Measurements from ENCODE around the gene OGFOD3.

GRCh38 chr17:82380860-82381702 is 37.3 kb downstream of the OGFOD3 start:
- TF ChIP-seq EZH2 (IDR thresholded peaks at IDR 0.05; ENCODE audit: low read depth, unreplicated experiment) (no peak), CTCF (conservative IDR thresholded peaks at IDR 0.05; ENCODE audit: low read depth in 2 of 2) (no peak), POLR2AphosphoS5 (IDR thresholded peaks at IDR 0.05; ENCODE audit: low read depth) (no peak), EZH2phosphoT487 (IDR thresholded peaks at IDR 0.05; ENCODE audit: unreplicated experiment) (no peak), JUNB (IDR thresholded peaks at IDR 0.05; ENCODE audit: unreplicated experiment) (no peak), CREB1 (CRISPR knock-in tag; IDR thresholded peaks at IDR 0.05; ENCODE audit: low read depth) (no peak), REST (IDR thresholded peaks at IDR 0.05; ENCODE audit: unreplicated experiment) (no peak), ZNF331 (CRISPR knock-in tag; IDR thresholded peaks at IDR 0.05; ENCODE audit: low read depth) (no peak), STAT1 (IDR thresholded peaks at IDR 0.05; ENCODE audit: unreplicated experiment) (no peak), NANOG (IDR thresholded peaks at IDR 0.05; ENCODE audit: borderline replicate concordance) (no peak), ETS1 (IDR thresholded peaks at IDR 0.05) (no peak)
